PFSK-1 (cell line): ENCODE data around the gene APOBEC2.

Source experiments
- FOXP2 ChIP-seq: optimal IDR thresholded peaks from 2 replicates; pipeline ENCODE3; 2011; ENCODE audit warnings: borderline replicate concordance, control low read depth, inconsistent platforms; ENCODE audit not compliant: insufficient read depth; ENCODE audit errors: extremely low read length, extremely low read depth
- POLR2AphosphoS5 ChIP-seq: IDR thresholded peaks from 2 replicates; pipeline ENCODE4 v1.6.1; 2012; ENCODE audit warnings: low read depth, mild to moderate bottlenecking, control low read depth, low read length, moderate library complexity
- REST ChIP-seq, 2 experiments: IDR thresholded peaks; 2 replicates each; pipeline versions ENCODE4 v1.6.1 to v1.8.0; 2011 to 2012; ENCODE audit warnings: low read depth in 2 of 2, low read length in 2 of 2, control low read depth in 1 of 2, inconsistent platforms in 1 of 2, mild to moderate bottlenecking in 1 of 2, moderate library complexity in 1 of 2; ENCODE audit not compliant: insufficient read depth in 1 of 2
- SIN3A ChIP-seq: IDR thresholded peaks from 2 replicates; pipeline ENCODE4 v1.6.1; 2012; ENCODE audit warnings: mild to moderate bottlenecking, low read length, moderate library complexity, borderline replicate concordance; ENCODE audit not compliant: insufficient read depth
- TAF1 ChIP-seq: IDR thresholded peaks from 2 replicates; pipeline ENCODE4 v1.6.1; 2012; ENCODE audit warnings: low read length, control low read depth, borderline replicate concordance; ENCODE audit not compliant: insufficient read depth

GRCh38 chr6:41011673-41012072, 41.3 kb upstream of the APOBEC2 start:
- no peak for TF ChIP-seq POLR2AphosphoS5
- TF ChIP-seq TAF1 = no peak
- no peak for TF ChIP-seq SIN3A
- TF ChIP-seq REST (IDR thresholded peaks at IDR 0.05; ENCODE audit: insufficient read depth in 1 of 2, low read depth in 2 of 2, low read length in 2 of 2) = no peak
- no peak for TF ChIP-seq FOXP2
